Right kidney (tissue), 1 donor: ENCODE data around the gene FANCE.

Experiments used
- DNase-seq: peaks from one replicate; pipeline ENCODE4 v3.0.0-alpha.2; 2016

FANCE gene

GRCh38 chr6:35484921-35485392 is 32.8 kb downstream of the FANCE start:
- DNase-seq, result no peak

- peak; percentile 67 for DNase-seq
Observed at GRCh38 chr6:35485402-35485877, 33.3 kb downstream of the FANCE start.

GRCh38 chr6:35486005-35486925 is 34.1 kb downstream of the FANCE start:
- DNase-seq, result peak; percentile 86

- DNase-seq, result no peak
Observed at GRCh38 chr6:35487658-35488516, 35.7 kb downstream of the FANCE start.

GRCh38 chr6:35488517-35488862 is 36.4 kb downstream of the FANCE start:
- DNase-seq, result no peak

GRCh38 chr6:35489066-35489465 is 36.9 kb downstream of the FANCE start:
- DNase-seq, result no peak

- DNase-seq, result peak; percentile 68
Observed at GRCh38 chr6:35489995-35490791, 38.1 kb downstream of the FANCE start.

GRCh38 chr6:35490821-35491557 is 38.9 kb downstream of the FANCE start:
- no peak for DNase-seq

- no peak for DNase-seq
Observed at GRCh38 chr6:35491558-35492257, 39.6 kb downstream of the FANCE start.

- no peak for DNase-seq
Observed at GRCh38 chr6:35492258-35492973, 40.3 kb downstream of the FANCE start.

- DNase-seq, result no peak
Observed at GRCh38 chr6:35492974-35493284, 40.8 kb downstream of the FANCE start.

GRCh38 chr6:35493307-35493983 is 41.3 kb downstream of the FANCE start:
- no peak for DNase-seq

GRCh38 chr6:35494161-35494563 is 42.0 kb downstream of the FANCE start:
- DNase-seq, result no peak

GRCh38 chr6:35495258-35496035 is 43.3 kb downstream of the FANCE start:
- no peak for DNase-seq

GRCh38 chr6:35496036-35496840 is 44.1 kb downstream of the FANCE start:
- peak; percentile 80 for DNase-seq

- no peak for DNase-seq
Observed at GRCh38 chr6:35496841-35497570, 44.9 kb downstream of the FANCE start, which contains the start of gene TEAD3. TEAD3 (minus strand) TSS chr6:35497079.
